22Rv1 (cell line): Measurements from ENCODE around the gene AFG3L2.
A peak's percentile ranks its signal among the peaks of the same experiment; 100 is the strongest.

Experiments
- H3K27ac ChIP-seq: fragments of 450-650 bp; 2 replicates; pipeline ENCODE4 v1.5.1; 2017
- ZFX ChIP-seq: fragments of 450-650 bp; IDR thresholded peaks from 2 replicates; pipeline ENCODE4 v1.6.1; 2017; ENCODE audit warnings: antibody characterized with exemption, borderline replicate concordance
- TF ChIP-seq, protein P1 (sequence below): fragments of 450-650 bp; IDR thresholded peaks from 2 replicates; pipeline ENCODE4 v1.5.1; 2017; ENCODE audit warnings: mild to moderate bottlenecking

Gene AFG3L2

DNA sequence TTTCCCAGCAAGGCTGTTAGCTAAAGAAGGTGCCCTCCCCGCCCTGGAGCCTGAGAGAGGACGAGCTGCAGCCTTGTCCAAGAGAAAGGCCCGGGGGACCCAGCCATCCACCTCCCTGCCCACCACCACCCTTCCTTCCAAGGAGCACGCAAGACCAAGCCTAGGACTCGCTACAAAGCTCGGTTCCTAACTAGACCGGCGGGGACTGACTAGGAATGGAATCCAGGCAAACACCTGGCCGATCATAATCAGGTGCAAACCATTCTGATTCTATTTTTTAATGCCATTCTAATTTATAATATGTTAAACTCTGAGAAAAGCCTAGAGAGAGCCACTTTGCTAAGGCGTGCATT, 88.6 kb downstream of the AFG3L2 start:
- no peak overlapping the region for H3K27ac ChIP-seq

DNA sequence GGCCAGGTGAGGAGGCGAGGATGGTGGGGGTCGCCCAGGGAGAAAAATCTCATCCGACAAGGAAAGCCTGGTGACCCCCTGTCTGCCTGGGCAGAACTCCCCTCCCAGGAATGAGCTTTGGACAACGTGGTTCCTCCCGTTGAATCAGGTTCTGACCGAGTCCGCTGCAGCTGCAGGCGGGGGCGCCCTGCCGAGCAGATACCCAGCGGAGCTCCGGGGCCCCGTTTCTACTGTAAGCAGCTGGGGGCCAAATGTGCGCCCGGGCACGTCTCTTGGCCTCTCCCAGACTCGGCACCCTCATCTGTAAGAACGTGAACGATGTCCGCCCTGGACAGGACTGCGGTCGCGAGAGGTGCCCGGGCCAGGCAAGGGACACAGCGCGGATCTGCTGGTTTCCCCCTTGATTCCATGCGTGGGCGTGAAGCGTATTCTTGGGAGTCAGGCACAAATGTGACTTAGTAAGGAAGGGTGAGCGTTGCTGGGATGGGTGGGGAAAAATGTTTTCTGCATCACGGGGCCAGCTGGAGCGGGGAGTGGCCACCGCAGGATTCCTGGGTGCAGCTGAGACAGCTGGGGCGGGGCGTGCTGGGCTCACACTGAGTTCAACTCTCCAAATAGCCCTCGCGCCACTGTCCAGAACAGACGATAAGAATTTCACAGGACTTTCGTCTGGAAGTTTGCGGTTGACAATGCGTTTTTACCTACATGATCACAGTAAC, 89.2 kb downstream of the AFG3L2 start:
- no peak overlapping the region for H3K27ac ChIP-seq
- TF ChIP-seq ZFX: no peak
- TF ChIP-seq, protein P1, sequence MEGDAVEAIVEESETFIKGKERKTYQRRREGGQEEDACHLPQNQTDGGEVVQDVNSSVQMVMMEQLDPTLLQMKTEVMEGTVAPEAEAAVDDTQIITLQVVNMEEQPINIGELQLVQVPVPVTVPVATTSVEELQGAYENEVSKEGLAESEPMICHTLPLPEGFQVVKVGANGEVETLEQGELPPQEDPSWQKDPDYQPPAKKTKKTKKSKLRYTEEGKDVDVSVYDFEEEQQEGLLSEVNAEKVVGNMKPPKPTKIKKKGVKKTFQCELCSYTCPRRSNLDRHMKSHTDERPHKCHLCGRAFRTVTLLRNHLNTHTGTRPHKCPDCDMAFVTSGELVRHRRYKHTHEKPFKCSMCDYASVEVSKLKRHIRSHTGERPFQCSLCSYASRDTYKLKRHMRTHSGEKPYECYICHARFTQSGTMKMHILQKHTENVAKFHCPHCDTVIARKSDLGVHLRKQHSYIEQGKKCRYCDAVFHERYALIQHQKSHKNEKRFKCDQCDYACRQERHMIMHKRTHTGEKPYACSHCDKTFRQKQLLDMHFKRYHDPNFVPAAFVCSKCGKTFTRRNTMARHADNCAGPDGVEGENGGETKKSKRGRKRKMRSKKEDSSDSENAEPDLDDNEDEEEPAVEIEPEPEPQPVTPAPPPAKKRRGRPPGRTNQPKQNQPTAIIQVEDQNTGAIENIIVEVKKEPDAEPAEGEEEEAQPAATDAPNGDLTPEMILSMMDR: no peak

More for the DNA sequence above, 88.6 kb downstream of the AFG3L2 start:
- TF ChIP-seq, protein P1: no peak
- no peak for TF ChIP-seq ZFX

DNA sequence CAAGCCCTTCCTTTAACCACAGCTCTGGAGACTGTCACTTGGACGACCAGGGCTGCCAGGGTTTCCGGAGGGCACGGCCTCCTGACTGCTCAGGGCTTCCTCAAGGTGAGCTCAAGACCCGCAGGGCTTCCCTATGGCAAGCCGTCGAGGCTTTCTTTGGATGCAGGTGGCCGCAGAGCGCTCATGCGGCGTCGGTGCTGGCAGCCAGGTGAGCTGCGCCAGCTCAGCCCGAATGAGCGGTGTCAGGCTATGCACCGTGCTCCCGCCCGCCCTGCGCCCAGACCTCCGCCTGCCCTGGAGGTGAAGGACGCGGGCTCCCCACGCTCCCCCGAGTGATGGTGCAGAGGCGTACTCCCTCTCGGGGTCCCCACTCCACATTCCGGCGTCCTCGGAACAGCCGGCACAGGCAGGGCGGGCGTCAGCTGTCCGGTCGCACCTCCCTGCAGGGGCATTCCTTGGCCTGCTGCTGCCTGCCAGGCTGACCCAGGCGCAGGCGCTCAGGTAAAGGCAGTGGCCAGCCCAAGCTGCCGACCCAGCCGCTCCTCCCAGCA, 89.8 kb downstream of the AFG3L2 start:
- H3K27ac ChIP-seq: no peak overlapping the region
- TF ChIP-seq ZFX: no peak
- TF ChIP-seq, protein P1: no peak

DNA sequence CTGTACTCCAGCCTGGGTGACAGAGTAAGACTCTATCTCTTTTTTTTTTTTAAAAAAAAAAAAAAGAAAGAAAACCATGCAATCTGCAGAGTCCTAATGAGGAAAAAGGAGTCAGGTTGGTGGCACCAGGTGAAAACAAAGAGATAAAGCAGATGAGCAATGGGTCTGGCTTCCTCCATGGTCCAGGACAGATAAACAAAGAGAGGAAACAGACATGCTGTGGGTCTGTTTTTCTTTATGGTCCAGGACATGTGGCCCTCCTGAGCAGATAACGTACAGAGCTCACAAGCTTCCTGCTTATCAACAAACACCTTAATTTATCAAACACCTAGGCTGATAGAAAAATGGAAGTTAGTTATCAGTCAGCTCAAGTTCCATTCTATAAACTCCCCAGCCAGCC, 93.4 kb downstream of the AFG3L2 start:
- no peak overlapping the region for H3K27ac ChIP-seq
- TF ChIP-seq ZFX: no peak
- TF ChIP-seq, protein P1: no peak

DNA sequence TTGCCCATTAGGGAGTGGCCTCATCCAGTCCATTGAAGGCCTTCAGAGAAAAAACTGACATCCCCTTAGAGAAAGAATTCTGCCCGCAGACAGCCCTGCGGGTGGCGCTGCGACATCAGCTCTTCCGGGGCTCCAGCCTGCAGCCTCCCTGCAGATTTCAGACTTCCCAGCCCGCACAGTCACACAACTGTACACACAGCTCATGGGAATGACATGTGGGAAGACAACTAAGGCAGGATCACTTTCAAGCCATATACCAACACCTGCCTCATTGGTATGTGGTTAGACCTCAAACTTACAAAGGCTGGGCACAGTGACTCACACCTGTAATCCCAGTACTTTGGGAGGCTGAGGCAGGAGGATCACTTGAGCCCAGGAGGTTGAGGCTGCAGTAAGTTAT, 93.8 kb downstream of the AFG3L2 start:
- H3K27ac ChIP-seq: no peak overlapping the region
- TF ChIP-seq, protein P1: peak; percentile 20; the same call in 1 of the 2 replicates
- no peak for TF ChIP-seq ZFX

DNA sequence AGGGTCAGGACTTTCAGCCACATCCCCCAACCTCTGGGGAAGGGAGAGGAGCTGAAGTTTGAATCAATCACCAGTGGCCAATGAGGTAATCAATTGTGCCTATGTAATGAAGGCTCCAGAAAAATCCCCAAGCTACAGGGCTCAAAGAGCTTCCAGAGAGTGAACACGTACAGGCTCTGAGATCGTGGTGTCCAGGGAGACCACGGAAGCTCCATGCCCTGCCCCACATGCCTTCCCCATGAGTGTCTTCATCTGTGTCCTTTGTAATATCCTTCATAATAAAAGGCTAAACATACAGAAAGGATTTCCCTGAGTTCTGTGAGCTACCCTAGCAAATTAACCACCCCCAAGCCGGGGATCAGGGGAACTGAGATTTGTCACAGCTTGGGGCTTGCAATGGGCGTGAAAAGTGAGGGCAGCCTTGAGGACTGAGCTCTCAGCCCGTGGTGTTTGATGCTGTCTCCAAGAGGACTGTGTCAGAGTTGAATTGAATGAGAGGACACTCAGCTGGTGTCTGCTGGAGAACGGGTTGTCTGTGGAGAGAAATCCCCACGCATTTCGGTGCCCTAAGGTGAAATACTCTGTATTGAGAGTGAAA, 94.5 kb downstream of the AFG3L2 start:
- TF ChIP-seq ZFX: no peak
- TF ChIP-seq, protein P1: no peak
- H3K27ac ChIP-seq: no peak overlapping the region

DNA sequence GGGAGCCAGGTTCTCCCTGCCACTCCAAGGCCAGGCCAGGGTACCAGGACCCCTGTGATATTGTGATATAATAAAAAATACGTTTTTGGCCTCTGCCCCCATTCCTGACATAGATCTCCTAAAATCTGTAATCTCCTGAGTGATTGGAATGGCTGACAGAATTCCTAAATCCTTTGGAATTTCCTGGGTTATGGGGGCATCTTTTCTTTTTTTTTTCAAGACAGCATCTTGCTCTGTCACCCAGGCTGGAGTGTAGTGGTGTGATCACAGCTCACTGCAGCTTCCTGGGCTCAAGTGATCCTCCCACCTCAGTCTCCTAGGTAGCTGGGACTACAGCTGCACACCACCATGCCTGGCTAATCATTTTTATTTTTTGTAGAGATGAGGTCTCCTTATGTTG, 95.2 kb downstream of the AFG3L2 start:
- no peak overlapping the region for H3K27ac ChIP-seq
- TF ChIP-seq ZFX: no peak
- TF ChIP-seq, protein P1: no peak
